SJSA1 (cell line): ENCODE results near the gene MFRP. TPM values are rescaled to one million over a fixed set of nuclear protein-coding genes. Genes with fewer than 3 reads are reported as not detected.
A peak's percentile ranks its signal among the peaks of the same experiment; 100 is the strongest.

Experiments used
- DNase-seq, 2 experiments: peaks; one replicate each; pipeline ENCODE4 v3.0.0-alpha.2; 2015 to 2020; ENCODE audit warnings: low spot score in 2 of 2, low read depth in 1 of 2
- H3K27ac ChIP-seq: fragments of 250-450 bp; sonication (Bioruptor Pico); 2 replicates; pipeline ENCODE4 v1.5.1; 2020; ENCODE audit warnings: mild to moderate bottlenecking, moderate library complexity
- H3K27me3 ChIP-seq: fragments of 250-450 bp; sonication (Bioruptor Pico); replicated peaks from 2 replicates; pipeline ENCODE4 v1.5.1; 2020; ENCODE audit warnings: mild to moderate bottlenecking, moderate library complexity
- H3K36me3 ChIP-seq: fragments of 250-450 bp; sonication (Bioruptor Pico); 2 replicates; pipeline ENCODE4 v1.5.1; 2020; ENCODE audit warnings: mild to moderate bottlenecking
- H3K4me1 ChIP-seq: fragments of 250-450 bp; sonication (Bioruptor Pico); replicated peaks from 2 replicates; pipeline ENCODE4 v1.6.1; 2021; ENCODE audit warnings: mild to moderate bottlenecking
- H3K4me3 ChIP-seq: fragments of 250-450 bp; sonication (Bioruptor Pico); 2 replicates; pipeline ENCODE4 v1.5.1; 2020; ENCODE audit warnings: mild to moderate bottlenecking
- H3K9me3 ChIP-seq: fragments of 250-450 bp; sonication (Bioruptor Pico); replicated peaks from 2 replicates; pipeline ENCODE4 v1.5.1; 2020; ENCODE audit warnings: mild to moderate bottlenecking
- total RNA-seq: library from RNA; depleted of rRNA; stranded (reverse); fragments of >200 nt; shearing (Covaris generic); gene quantifications from 2 replicates; pipeline ENCODE4 v1.2.3, GENCODE V29; 2014

The MFRP gene
- total RNA-seq, 1 experiment from 2014 or later, result not detected

GRCh38 chr11:119368121-119369034 lies 21.9 kb upstream of the MFRP start:
- Histone ChIP-seq H3K4me1 (no peaks in the 10 kb centered on the region), H3K36me3 (no peaks in the 10 kb centered on the region), H3K27ac (no peak overlapping the region), H3K4me3 (no peak overlapping the region), H3K9me3 (no peaks in the 10 kb centered on the region), H3K27me3 (no peaks in the 10 kb centered on the region)
- DNase-seq, result no peak

DNA sequence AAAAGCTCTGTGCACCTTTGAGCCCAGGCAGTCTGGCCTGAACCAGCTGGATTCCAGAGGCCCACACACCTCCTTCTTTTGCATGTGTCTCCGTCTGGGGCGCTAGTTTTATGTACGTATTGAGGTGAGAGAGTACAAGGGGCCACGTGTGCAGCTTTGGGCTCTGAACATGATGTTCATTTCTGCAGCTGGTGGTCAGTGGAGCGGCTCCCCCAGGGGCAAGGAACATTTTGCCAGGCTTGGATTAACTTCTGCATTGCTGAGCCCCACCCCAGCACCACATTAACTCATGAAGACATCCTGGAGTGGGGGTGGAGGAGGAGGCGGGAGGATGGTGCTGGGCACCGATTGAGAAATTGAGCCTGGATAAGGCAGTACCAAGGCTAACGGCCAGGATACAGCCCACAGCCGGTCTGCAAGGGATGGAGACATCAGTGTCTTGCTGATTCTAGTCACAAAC lies 21.2 kb upstream of the MFRP start:
- DNase-seq, result no peak
- Histone ChIP-seq H3K4me1 (no peaks in the 10 kb centered on the region), H3K36me3 (no peaks in the 10 kb centered on the region), H3K9me3 (no peaks in the 10 kb centered on the region), H3K27me3 (no peaks in the 10 kb centered on the region), H3K4me3 (no peak overlapping the region), H3K27ac (no peak overlapping the region)

DNA sequence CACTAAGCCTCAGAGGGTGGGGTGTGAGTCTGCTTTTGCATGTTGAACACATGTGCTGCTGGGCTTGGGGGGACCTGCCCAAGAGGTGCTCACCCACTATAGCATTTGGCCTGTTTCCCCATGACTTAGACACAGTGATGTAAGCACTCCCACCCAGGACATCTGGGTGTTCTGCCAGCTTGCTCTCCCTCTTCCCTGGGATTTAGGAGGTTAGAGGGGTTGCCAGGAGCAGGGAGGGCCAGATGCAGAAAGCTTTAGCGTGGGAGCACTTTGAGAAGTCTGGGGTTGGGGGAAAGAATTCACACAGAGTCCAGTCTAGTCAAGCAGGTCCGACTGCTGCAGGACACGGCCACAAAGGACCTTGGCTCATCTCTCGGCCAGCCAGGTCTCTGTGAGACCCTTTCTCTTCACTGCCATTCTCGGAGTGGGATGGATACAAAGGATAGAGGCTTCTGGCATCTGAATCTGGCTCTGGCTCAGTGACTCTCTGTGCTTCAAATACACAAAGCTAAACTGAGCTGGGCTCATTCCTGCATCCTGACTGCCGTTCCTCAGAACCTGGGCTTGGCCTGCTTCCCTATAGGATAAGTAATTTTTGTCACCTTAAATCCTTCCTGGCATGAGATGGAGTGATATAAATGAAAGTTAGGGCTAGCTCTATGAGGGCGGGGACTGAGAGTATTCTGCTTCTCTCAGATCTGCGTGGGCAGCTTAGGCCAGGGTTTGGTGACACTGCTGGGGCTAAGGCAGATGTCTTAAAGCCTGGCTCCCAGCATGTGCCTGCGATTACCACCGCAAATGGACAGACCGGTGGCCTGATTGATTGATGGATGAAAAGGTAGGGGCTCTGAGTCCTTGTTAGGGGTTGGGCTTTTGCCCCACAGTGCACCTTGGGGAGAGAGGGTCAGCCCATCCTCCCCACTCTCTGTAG lies 20.4 kb upstream of the MFRP start:
- Histone ChIP-seq H3K27ac (no peak overlapping the region), H3K4me3 (no peak overlapping the region)

GRCh38 chr11:119365071-119365591 lies 18.6 kb upstream of the MFRP start:
- H3K9me3 ChIP-seq, result no peaks in the 10 kb centered on the region
- H3K27ac ChIP-seq, result no peak overlapping the region
- DNase-seq, result no peak
- no peaks in the 10 kb centered on the region for H3K36me3 ChIP-seq
- no peak overlapping the region for H3K4me3 ChIP-seq
- H3K27me3 ChIP-seq, result no peaks in the 10 kb centered on the region
- peaks cover 3% of the 10 kb centered on the region; the same call in 1 of the 2 replicates for H3K4me1 ChIP-seq

More for the DNA sequence above, 20.4 kb upstream of the MFRP start:
- H3K4me1 ChIP-seq, result no peaks in the 10 kb centered on the region
- no peaks in the 10 kb centered on the region for H3K27me3 ChIP-seq
- H3K36me3 ChIP-seq, result no peaks in the 10 kb centered on the region
- DNase-seq, result no peak
- no peaks in the 10 kb centered on the region for H3K9me3 ChIP-seq

DNA sequence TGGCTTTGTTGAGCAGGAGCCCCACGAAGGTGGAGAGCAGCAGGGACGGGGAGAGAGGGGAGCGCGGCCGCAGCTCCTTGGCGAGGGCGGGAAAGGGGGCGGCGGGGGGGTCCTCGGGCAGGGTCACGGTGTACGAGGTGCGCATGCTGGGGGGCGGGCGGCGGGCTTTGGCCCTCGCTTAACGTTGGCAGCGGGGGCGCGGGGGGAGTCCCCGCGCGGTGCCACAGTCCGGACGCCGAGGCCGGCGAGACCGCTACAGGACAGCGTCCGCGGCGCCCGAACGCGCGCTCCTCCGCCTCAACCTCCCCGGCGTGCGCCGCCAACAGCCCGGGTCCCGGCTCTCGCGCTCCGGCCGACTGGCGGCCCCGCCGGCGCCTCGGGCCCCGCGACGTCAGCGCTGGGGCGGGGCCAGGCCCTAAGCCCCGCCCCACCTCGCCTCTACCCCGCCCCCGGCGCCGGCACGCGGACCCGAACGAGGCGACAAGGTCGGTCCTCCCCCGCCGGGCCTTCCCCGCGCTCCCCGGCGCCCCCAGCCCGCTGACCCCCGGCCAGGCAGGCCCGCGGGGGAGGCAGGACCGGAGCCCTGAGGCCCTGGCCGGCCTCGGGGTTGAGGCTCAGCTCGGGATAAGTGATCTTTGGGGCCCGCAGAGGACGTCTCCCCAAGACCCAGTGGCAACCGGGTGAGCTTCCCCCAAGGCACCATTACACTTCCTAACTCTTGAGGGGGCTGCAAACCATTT lies 17.5 kb upstream of the MFRP start:
- Histone ChIP-seq H3K27ac (no peak overlapping the region), H3K4me3 (peak overlapping the region; percentile 29), H3K9me3 (no peaks in the 10 kb centered on the region), H3K4me1 (peaks cover 3% of the 10 kb centered on the region; the same call in 1 of the 2 replicates), H3K27me3 (no peaks in the 10 kb centered on the region), H3K36me3 (no peaks in the 10 kb centered on the region)
- no peak for DNase-seq

DNA sequence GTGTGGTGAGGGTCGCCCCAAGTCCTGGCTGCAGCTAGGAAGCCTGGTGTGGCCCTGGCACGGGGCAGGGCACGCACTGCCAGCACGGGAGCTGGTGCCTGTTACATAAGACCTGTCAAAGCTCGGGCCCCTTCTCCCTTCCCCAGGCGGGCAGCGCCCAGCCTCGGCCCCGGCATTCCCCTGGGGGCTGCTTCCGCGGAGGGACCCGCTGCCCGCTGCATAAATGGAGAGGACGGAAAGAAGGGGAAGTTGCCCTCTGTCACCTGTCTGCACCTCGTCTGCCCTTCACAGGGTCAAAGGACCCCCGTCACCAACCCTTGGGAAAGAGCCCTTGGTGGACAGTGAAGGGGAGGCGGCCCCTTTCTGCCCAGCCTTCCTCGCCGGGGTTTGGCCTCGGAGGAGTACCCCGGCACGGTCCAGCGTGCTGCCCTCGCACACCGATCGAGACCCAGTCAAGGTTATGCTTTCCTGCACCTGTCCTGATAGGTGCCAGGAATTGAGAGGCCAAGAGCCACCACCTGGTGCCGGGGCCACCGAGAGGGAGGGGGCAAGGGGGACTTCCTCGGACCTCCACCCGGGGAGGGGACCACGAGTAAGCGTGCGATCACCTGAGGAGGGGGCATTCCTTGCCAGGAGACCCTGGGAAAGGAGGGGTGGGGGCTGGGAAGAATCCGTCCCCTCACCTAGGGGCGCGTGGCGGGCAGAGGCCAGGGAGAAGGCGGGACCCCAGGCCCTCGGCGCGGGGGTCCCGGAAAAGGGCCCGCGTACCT lies 16.8 kb upstream of the MFRP start:
- Histone ChIP-seq H3K9me3 (no peaks in the 10 kb centered on the region), H3K4me1 (peaks cover 3% of the 10 kb centered on the region; the same call in 1 of the 2 replicates), H3K4me3 (no peak overlapping the region), H3K36me3 (no peaks in the 10 kb centered on the region), H3K27me3 (no peaks in the 10 kb centered on the region), H3K27ac (no peak overlapping the region)
- DNase-seq, result no peak

- Histone ChIP-seq H3K36me3 (no peaks in the 10 kb centered on the region), H3K4me3 (no peak overlapping the region), H3K9me3 (no peaks in the 10 kb centered on the region), H3K27me3 (no peaks in the 10 kb centered on the region), H3K27ac (no peak overlapping the region), H3K4me1 (peaks cover 3% of the 10 kb centered on the region; the same call in 1 of the 2 replicates)
- DNase-seq, result no peak
Measured at GRCh38 chr11:119362741-119363080, 16.2 kb upstream of the MFRP start.

- Histone ChIP-seq H3K36me3 (no peaks in the 10 kb centered on the region), H3K27ac (no peak overlapping the region), H3K9me3 (no peaks in the 10 kb centered on the region), H3K27me3 (no peaks in the 10 kb centered on the region), H3K4me1 (peaks cover 3% of the 10 kb centered on the region; the same call in 1 of the 2 replicates), H3K4me3 (no peak overlapping the region)
- no peak for DNase-seq
Measured at GRCh38 chr11:119361941-119362725, 15.6 kb upstream of the MFRP start.

DNA sequence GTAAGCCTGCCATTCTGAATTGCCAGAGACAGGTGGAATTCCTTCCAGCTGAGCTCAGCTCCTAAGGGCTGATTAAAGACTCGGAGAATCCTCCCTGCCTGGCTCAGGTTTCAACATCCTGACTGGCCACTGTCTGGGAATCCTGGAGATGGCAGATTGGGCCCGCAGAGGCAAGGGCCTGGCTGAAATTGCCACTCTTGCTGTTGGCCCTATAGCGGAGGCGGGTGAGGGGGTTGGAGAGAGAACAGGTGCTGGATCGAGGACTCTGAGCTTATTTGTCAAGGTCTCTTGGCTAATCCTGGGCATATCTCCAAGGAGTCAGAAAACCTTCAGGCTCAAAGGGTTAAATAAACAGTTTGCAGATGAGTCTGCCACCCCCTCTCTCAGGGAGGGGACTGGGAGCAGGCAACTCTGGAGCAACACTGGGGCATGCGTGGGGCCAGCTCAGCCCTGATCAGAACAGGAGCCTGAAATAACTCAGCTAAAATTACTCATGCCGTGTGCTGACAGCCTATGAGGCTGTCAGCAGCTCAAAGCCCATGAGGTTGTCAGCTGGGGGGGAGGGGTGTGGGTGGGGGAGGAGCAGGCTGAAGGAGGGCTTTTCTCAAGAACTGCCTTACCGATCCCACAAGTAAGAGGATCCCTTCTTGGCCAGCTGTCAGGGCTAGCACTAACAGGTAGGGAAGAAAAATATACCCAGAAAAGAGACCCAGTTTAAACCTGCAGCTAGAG lies 14.7 kb upstream of the MFRP start:
- Histone ChIP-seq H3K36me3 (no peaks in the 10 kb centered on the region), H3K27ac (no peak overlapping the region), H3K9me3 (no peaks in the 10 kb centered on the region), H3K27me3 (no peaks in the 10 kb centered on the region), H3K4me1 (peaks cover 3% of the 10 kb centered on the region; the same call in 1 of the 2 replicates), H3K4me3 (no peak overlapping the region)
- DNase-seq, result peak in 1 of 2 experiments; percentile 2

GRCh38 chr11:119359365-119360214 lies 13.1 kb upstream of the MFRP start:
- Histone ChIP-seq H3K4me1 (peaks cover 3% of the 10 kb centered on the region; the same call in 1 of the 2 replicates), H3K36me3 (no peaks in the 10 kb centered on the region), H3K9me3 (no peaks in the 10 kb centered on the region), H3K27ac (no peak overlapping the region), H3K27me3 (no peaks in the 10 kb centered on the region), H3K4me3 (no peak overlapping the region)
- DNase-seq, result no peak

GRCh38 chr11:119357074-119357473 lies 10.6 kb upstream of the MFRP start:
- Histone ChIP-seq H3K36me3 (no peaks in the 10 kb centered on the region), H3K27ac (no peak overlapping the region), H3K4me1 (peaks cover 3% of the 10 kb centered on the region; the same call in 1 of the 2 replicates), H3K9me3 (no peaks in the 10 kb centered on the region), H3K4me3 (no peak overlapping the region), H3K27me3 (no peaks in the 10 kb centered on the region)
- DNase-seq, result no peak
